GM12874 (cell line): ENCODE data around the gene HEATR1.

Experiments
- CTCF ChIP-seq: IDR thresholded peaks from 2 replicates; pipeline ENCODE4 v1.5.1; 2011; ENCODE audit warnings: low read depth, mild to moderate bottlenecking, control low read depth, low read length, moderate library complexity; ENCODE audit not compliant: insufficient read depth

Gene HEATR1

GRCh38 chr1:236556606-236557005, 47.7 kb downstream of the HEATR1 start:
- TF ChIP-seq CTCF = no peak

- TF ChIP-seq CTCF = no peak
These were observed 50.9 kb downstream of the HEATR1 start for GRCh38 chr1:236553370-236553769.

GRCh38 chr1:236552901-236553300, 51.4 kb downstream of the HEATR1 start:
- TF ChIP-seq CTCF = no peak

- no peak for TF ChIP-seq CTCF
These were observed 52.2 kb downstream of the HEATR1 start for GRCh38 chr1:236552096-236552495.

GRCh38 chr1:236550961-236551851, 53.1 kb downstream of the HEATR1 start:
- no peak for TF ChIP-seq CTCF

- TF ChIP-seq CTCF = no peak
These were observed 55.9 kb downstream of the HEATR1 start for GRCh38 chr1:236548452-236548851.

- TF ChIP-seq CTCF = no peak
These were observed 58.6 kb downstream of the HEATR1 start for GRCh38 chr1:236545621-236546169.
